Hepatocyte (in vitro differentiated cells): ENCODE data around the gene NTSR2.

Experiments
- EZH2 ChIP-seq: fragments of 200-600 bp; sonication (generic); IDR thresholded peaks from 2 replicates; pipeline ENCODE4 v1.6.1; 2016; ENCODE audit warnings: antibody characterized with exemption, mild to moderate bottlenecking, borderline replicate concordance
- EZH2phosphoT487 ChIP-seq: fragments of 200-600 bp; sonication (generic); IDR thresholded peaks from one replicate; pipeline ENCODE4 v1.6.1; 2018; ENCODE audit warnings: antibody characterized with exemption, mild to moderate bottlenecking, low read depth, moderate library complexity; ENCODE audit not compliant: unreplicated experiment, severe bottlenecking
- TF ChIP-seq, protein P1 (sequence below): fragments of 200-600 bp; sonication (generic); IDR thresholded peaks from 2 replicates; pipeline ENCODE4 v1.5.1; 2016; ENCODE audit warnings: antibody characterized with exemption, mild to moderate bottlenecking; ENCODE audit not compliant: poor library complexity

DNA sequence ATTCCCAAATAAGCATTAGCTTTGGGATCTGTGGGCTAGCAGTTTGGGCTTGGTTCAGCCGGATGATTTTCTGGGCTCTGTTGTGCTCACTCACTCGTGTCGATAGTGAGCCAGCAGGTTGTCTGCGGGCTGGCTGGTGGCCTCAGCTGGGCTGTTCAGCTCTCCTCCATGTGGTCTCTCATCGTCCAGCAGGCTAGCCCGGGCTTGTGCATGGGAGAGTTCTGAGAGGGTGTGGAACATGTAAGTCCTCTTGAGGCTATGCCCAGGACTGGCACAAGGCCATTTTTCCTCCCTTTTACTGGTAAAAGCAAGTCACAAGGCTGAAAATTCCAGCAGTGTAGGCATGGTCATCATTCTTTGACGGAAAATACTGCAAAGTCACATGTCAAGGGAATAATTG, 38.5 kb downstream of the NTSR2 start:
- TF ChIP-seq, protein P1, sequence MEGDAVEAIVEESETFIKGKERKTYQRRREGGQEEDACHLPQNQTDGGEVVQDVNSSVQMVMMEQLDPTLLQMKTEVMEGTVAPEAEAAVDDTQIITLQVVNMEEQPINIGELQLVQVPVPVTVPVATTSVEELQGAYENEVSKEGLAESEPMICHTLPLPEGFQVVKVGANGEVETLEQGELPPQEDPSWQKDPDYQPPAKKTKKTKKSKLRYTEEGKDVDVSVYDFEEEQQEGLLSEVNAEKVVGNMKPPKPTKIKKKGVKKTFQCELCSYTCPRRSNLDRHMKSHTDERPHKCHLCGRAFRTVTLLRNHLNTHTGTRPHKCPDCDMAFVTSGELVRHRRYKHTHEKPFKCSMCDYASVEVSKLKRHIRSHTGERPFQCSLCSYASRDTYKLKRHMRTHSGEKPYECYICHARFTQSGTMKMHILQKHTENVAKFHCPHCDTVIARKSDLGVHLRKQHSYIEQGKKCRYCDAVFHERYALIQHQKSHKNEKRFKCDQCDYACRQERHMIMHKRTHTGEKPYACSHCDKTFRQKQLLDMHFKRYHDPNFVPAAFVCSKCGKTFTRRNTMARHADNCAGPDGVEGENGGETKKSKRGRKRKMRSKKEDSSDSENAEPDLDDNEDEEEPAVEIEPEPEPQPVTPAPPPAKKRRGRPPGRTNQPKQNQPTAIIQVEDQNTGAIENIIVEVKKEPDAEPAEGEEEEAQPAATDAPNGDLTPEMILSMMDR, result no peak
- no peak for TF ChIP-seq EZH2
- no peak for TF ChIP-seq EZH2phosphoT487
